HepG2 (cell line): ENCODE results near the gene TBC1D4. TPM values are rescaled to one million over a fixed set of nuclear protein-coding genes. Genes with fewer than 3 reads are reported as not detected.

Experiments used
- ARNTL ChIP-seq: sonication (generic); formaldehyde crosslinking; IDR thresholded peaks from 2 replicates; pipeline ENCODE4 v1.4.0; 2020; ENCODE audit warnings: mild to moderate bottlenecking, missing genetic modification reagents
- CEBPB ChIP-seq: IDR thresholded peaks from 2 replicates; pipeline ENCODE4 v1.6.1; 2011; ENCODE audit warnings: low read depth, low read length, improper control_type of control experiment, borderline replicate concordance
- ELF1 ChIP-seq: sonication (generic); formaldehyde crosslinking; IDR thresholded peaks from 2 replicates; pipeline ENCODE4 v1.4.0; 2020; ENCODE audit warnings: missing genetic modification reagents
- FOXP1 ChIP-seq, 2 experiments: fragments of 450-650 bp in 1 of 2; IDR thresholded peaks; 2 replicates each; pipeline ENCODE4 v1.6.1; 2017 to 2018; ENCODE audit warnings: antibody characterized with exemption in 1 of 2
- HNF1B ChIP-seq: sonication (generic); formaldehyde crosslinking; IDR thresholded peaks from 2 replicates; pipeline ENCODE4 v1.5.1; 2020; ENCODE audit warnings: mild to moderate bottlenecking, moderate library complexity, missing genetic modification reagents
- MBD4 ChIP-seq: IDR thresholded peaks from 2 replicates; pipeline ENCODE4 v1.6.1; 2012; ENCODE audit warnings: low read length, inconsistent platforms, borderline replicate concordance
- MIER3 ChIP-seq: IDR thresholded peaks from 2 replicates; pipeline ENCODE4 v1.6.1; 2016; ENCODE audit warnings: missing compliant biosample characterization, borderline replicate concordance
- MXI1 ChIP-seq: IDR thresholded peaks from 3 replicates; pipeline ENCODE4 v1.6.1; 2012; ENCODE audit warnings: low read depth, low read length, inconsistent platforms, borderline replicate concordance
- NR2F6 ChIP-seq, 2 experiments: IDR thresholded peaks; 2 replicates each; pipeline ENCODE4 v1.6.1; 2016; ENCODE audit warnings: antibody characterized with exemption in 1 of 2, mild to moderate bottlenecking in 1 of 2
- POGZ ChIP-seq: sonication (generic); formaldehyde crosslinking; IDR thresholded peaks from 2 replicates; pipeline ENCODE4 v1.4.0; 2020; ENCODE audit warnings: mild to moderate bottlenecking, missing genetic modification reagents
- SIX1 ChIP-seq: sonication (generic); formaldehyde crosslinking; IDR thresholded peaks from 2 replicates; pipeline ENCODE4 v1.4.0; 2020; ENCODE audit warnings: missing genetic modification reagents, borderline replicate concordance
- SKI ChIP-seq: fragments of 450-650 bp; IDR thresholded peaks from one replicate; pipeline ENCODE4 v1.6.1; 2018; ENCODE audit warnings: mild to moderate bottlenecking; ENCODE audit not compliant: partially characterized antibody
- ZBTB33 ChIP-seq: sonication (generic); formaldehyde crosslinking; IDR thresholded peaks from 2 replicates; pipeline ENCODE4 v1.4.0; 2020; ENCODE audit warnings: missing genetic modification reagents
- ZFP90 ChIP-seq: sonication (generic); formaldehyde crosslinking; IDR thresholded peaks from 2 replicates; pipeline ENCODE4 v1.8.0; 2022; ENCODE audit warnings: missing genetic modification reagents, mild to moderate bottlenecking, inconsistent platforms, borderline replicate concordance
- ZNF121 ChIP-seq: sonication (generic); formaldehyde crosslinking; IDR thresholded peaks from 2 replicates; pipeline ENCODE4 v1.5.0; 2020; ENCODE audit warnings: mild to moderate bottlenecking, missing genetic modification reagents
- ZNF564 ChIP-seq: sonication (generic); formaldehyde crosslinking; IDR thresholded peaks from 2 replicates; pipeline ENCODE4 v1.8.1; 2023; ENCODE audit warnings: mild to moderate bottlenecking, missing genetic modification reagents
- ZNF574 ChIP-seq: sonication (generic); formaldehyde crosslinking; IDR thresholded peaks from 2 replicates; pipeline ENCODE4 v1.4.0; 2020; ENCODE audit warnings: missing genetic modification reagents
- ZNF614 ChIP-seq: IDR thresholded peaks from 2 replicates; pipeline ENCODE4 v1.6.1; 2018; ENCODE audit warnings: missing biosample characterization, missing genetic modification reagents, inconsistent platforms, borderline replicate concordance
- ZNF710 ChIP-seq: sonication (generic); formaldehyde crosslinking; IDR thresholded peaks from 2 replicates; pipeline ENCODE4 v1.5.0; 2020; ENCODE audit warnings: mild to moderate bottlenecking, missing genetic modification reagents, borderline replicate concordance
- ZNF740 ChIP-seq: sonication (generic); formaldehyde crosslinking; IDR thresholded peaks from 2 replicates; pipeline ENCODE4 v1.4.0; 2020; ENCODE audit warnings: missing genetic modification reagents
- ZSCAN9 ChIP-seq: IDR thresholded peaks from 2 replicates; pipeline ENCODE4 v1.6.1; 2016; ENCODE audit warnings: borderline replicate concordance
- polyA plus RNA-seq, 8 experiments: library from polyadenylated mRNA; depleted of rRNA in 3 of 8; stranded (reverse) in 7 of 8; unstranded in 1 of 8; fragments of >200 nt; fragmentation: Illumina TruSeq in 4 of 8; extraction: Trizol in 4 of 8; gene quantifications; 2 replicates each; pipeline versions ENCODE4 v1.2.1 to v1.2.3, GENCODE V29; 2011 to 2016; ENCODE audit warnings: low read depth in 4 of 8, missing spikeins in 1 of 8, mixed read lengths in 1 of 8; ENCODE audit not compliant: insufficient read depth in 1 of 8
- total RNA-seq, 5 experiments: library from RNA; depleted of rRNA; stranded (reverse); fragments of >200 nt; fragmentation: Illumina TruSeq; extraction: Trizol; gene quantifications; 2 replicates each; pipeline ENCODE4 v1.2.3, GENCODE V29; 2016; ENCODE audit warnings: low read depth in 1 of 5

TBC1D4 gene
- total and polyA plus RNA-seq, 2 of the 13 experiments (the other 11 are each of a cell fraction or from before 2014, with no cell fraction given): 35.9 to 64.4 TPM

GRCh38 chr13:75411924-75412537, 69.9 kb downstream of the TBC1D4 start (continued):
- TF ChIP-seq ZBTB33 (CRISPR knock-in tag) (peak; percentile 53), NR2F6 (IDR thresholded peaks at IDR 0.05) (peak; percentile 97), NR2F6 (CRISPR knock-in tag; IDR thresholded peaks at IDR 0.05) (peak; percentile 99), ZSCAN9 (CRISPR knock-in tag) (no peak), ZNF740 (no peak), ELF1 (0 out of 2 replicates have a peak, but pooled peaks have one; percentile 22), MXI1 (0 out of 3 replicates have a peak, but pooled peaks have one; percentile 39), ZNF614 (CRISPR knock-in tag) (peak; percentile 53; the same call in 1 of the 2 replicates), ZNF710 (CRISPR knock-in tag) (peak; percentile 83), HNF1B (CRISPR knock-in tag) (peak; percentile 67; the same call in 1 of the 2 replicates), MBD4 (0 out of 2 replicates have a peak, but pooled peaks have one; percentile 29), ZNF564 (CRISPR knock-in tag) (no peak), ZNF121 (CRISPR knock-in tag) (0 out of 2 replicates have a peak, but pooled peaks have one; percentile 28), ZNF574 (CRISPR knock-in tag) (peak; percentile 73), FOXP1 (IDR thresholded peaks at IDR 0.05) (peak; percentile 43; the same call in 1 of the 2 replicates), FOXP1 (CRISPR knock-in tag; IDR thresholded peaks at IDR 0.05) (peak; percentile 91), SKI (peak; percentile 48), ZFP90 (CRISPR knock-in tag) (no peak), SIX1 (CRISPR knock-in tag) (peak; percentile 64), POGZ (peak; percentile 94), CEBPB (peak; percentile 93), ARNTL (peak; percentile 71; the same call in 1 of the 2 replicates), MIER3 (CRISPR knock-in tag) (peak; percentile 84; the same call in 1 of the 2 replicates)
